ENCODE data around the gene TEAD1.

GRCh38 chr11:12704049-12704448 lies 29.8 kb downstream of the TEAD1 start:
- TF ChIP-seq POLR2A (IDR thresholded peaks at IDR 0.05) (no peak), EP300 (IDR thresholded peaks at IDR 0.05; ENCODE audit: low read depth) (no peak), POLR2AphosphoS5 (IDR thresholded peaks at IDR 0.05) (no peak)
